Activated naive CD4-positive, alpha-beta T cell treated with anti-CD3 and anti-CD28 coated beads for 36 hours (primary cell): ENCODE measurements around the gene RBMS3. TPM values are rescaled to one million over a fixed set of nuclear protein-coding genes. Genes with fewer than 3 reads are reported as not detected.

ENCODE experiments used
- CTCF ChIA-PET: fragments of 350-600 bp; sonication (Branson Sonifier 250); formaldehyde crosslinking; loops from one replicate; lab custom pipeline; 2021; ENCODE audit warnings: antibody characterized with exemption; lab: Charles Lee
- DNase-seq: peaks from one replicate; pipeline ENCODE4 v3.0.0-alpha.2; 2020
- H3K27ac Mint-ChIP-seq: one replicate; pipeline ENCODE4 v1.8.0; 2021; ENCODE audit warnings: mild to moderate bottlenecking, mixed read lengths
- H3K27me3 Mint-ChIP-seq: one replicate; pipeline ENCODE4 v1.8.0; 2021; ENCODE audit warnings: low read depth, mixed read lengths
- H3K36me3 Mint-ChIP-seq: one replicate; pipeline ENCODE4 v1.8.0; 2021; ENCODE audit warnings: low read depth, mixed read lengths
- H3K4me1 Mint-ChIP-seq: one replicate; pipeline ENCODE4 v1.8.0; 2021; ENCODE audit warnings: low read depth, mixed read lengths
- H3K4me3 Mint-ChIP-seq: one replicate; pipeline ENCODE4 v1.8.0; 2021; ENCODE audit warnings: mild to moderate bottlenecking, moderate library complexity, mixed read lengths
- H3K9me3 Mint-ChIP-seq: one replicate; pipeline ENCODE4 v1.8.0; 2021; ENCODE audit warnings: mixed read lengths
- intact Hi-C: fragments of 100-400 bp; cut with micrococcal nuclease; formaldehyde crosslinking; loops from one replicate; pipeline ENCODE4 v1.15.1; 2023
- total RNA-seq, 2 experiments: library from RNA; stranded (reverse); gene quantifications; one replicate each; pipeline ENCODE4 v1.2.3, GENCODE V29; 2021

The RBMS3 gene
- total RNA-seq, 2 experiments from 2014 or later, result 0.84 to 1.1 TPM

DNA sequence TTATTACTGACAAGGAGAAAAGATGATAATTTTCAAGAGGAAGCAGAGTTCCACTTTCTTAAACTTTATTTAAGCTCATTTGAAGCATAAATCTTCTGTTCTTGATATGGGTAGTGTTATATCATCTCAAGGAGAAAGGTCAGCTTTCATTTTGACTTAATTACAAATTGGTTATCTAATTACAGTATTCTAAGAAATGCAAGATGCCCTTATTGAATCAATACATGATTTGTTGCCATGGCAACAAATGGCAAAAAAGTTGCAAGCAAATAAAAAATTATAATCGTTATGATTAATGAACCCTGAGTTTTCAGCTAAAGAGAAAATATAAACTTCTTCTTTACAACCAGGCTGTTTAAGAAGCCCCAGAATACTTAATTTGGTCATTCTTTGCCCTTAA lies 622.7 kb downstream of the RBMS3 start:
- Mint-ChIP-seq H3K4me1 (no peaks in the 10 kb centered on the region), H3K36me3 (no peaks in the 10 kb centered on the region), H3K27me3 (no peaks in the 10 kb centered on the region), H3K27ac (no peak overlapping the region), H3K4me3 (no peak overlapping the region), H3K9me3 (no peaks in the 10 kb centered on the region)
- no peak for DNase-seq
- CTCF ChIA-PET, result no interaction called here
- intact Hi-C loops, result no loop called here

- no peaks in the 10 kb centered on the region for H3K9me3 Mint-ChIP-seq
- peaks cover 6% of the 10 kb centered on the region for H3K27me3 Mint-ChIP-seq
- H3K4me1 Mint-ChIP-seq, result no peaks in the 10 kb centered on the region
- H3K36me3 Mint-ChIP-seq, result no peaks in the 10 kb centered on the region
- H3K4me3 Mint-ChIP-seq, result no peak overlapping the region
- H3K27ac Mint-ChIP-seq, result no peak overlapping the region
- no peak for DNase-seq
- intact Hi-C loops, result no loop called here
- CTCF ChIA-PET, result interaction anchor here (0.6 kb wide), 1 partner anchor 153 kb away, joined by 4 read pairs; no protein-coding TSS in a partner anchor
These were observed 626.0 kb downstream of the RBMS3 start for GRCh38 chr3:29906906-29907305.

- Mint-ChIP-seq H3K4me3 (no peak overlapping the region), H3K27me3 (peaks cover 11% of the 10 kb centered on the region), H3K27ac (no peak overlapping the region), H3K9me3 (no peaks in the 10 kb centered on the region), H3K36me3 (no peaks in the 10 kb centered on the region), H3K4me1 (no peaks in the 10 kb centered on the region)
- CTCF ChIA-PET, result no interaction called here
- intact Hi-C loops, result no loop called here
- no peak for DNase-seq
These were observed 631.9 kb downstream of the RBMS3 start for GRCh38 chr3:29912600-29913288.

- intact Hi-C loops, result no loop called here
- Mint-ChIP-seq H3K27me3 (peaks cover 14% of the 10 kb centered on the region), H3K4me3 (no peak overlapping the region), H3K9me3 (no peaks in the 10 kb centered on the region), H3K4me1 (no peaks in the 10 kb centered on the region), H3K36me3 (no peaks in the 10 kb centered on the region), H3K27ac (no peak overlapping the region)
- CTCF ChIA-PET, result interaction anchor here (0.7 kb wide), 1 partner anchor 1074 kb away, joined by 3 read pairs; no protein-coding TSS in a partner anchor
- no peak for DNase-seq
These were observed 634.1 kb downstream of the RBMS3 start for GRCh38 chr3:29914861-29915524.

DNA sequence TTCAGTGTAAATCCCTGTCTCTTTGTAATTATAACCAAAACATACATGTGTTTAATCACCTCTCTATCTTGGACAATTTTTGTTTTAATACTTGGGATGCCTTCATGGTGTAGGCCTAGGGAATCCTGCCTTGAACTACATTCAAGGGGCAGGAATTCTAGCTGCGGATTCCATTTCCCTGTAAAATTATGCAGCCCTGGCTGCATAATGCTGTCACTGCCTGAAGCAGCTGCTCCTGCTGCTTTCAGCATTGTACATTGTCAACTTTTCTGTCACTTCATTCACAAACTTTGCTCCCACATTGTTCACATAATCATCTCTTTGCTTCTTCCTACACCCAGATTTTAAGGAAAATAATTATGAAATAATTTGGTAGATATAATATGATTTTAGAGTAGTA lies 638.7 kb downstream of the RBMS3 start:
- Mint-ChIP-seq H3K4me3 (no peak overlapping the region), H3K27me3 (peaks cover 20% of the 10 kb centered on the region), H3K9me3 (no peaks in the 10 kb centered on the region), H3K4me1 (no peaks in the 10 kb centered on the region), H3K27ac (no peak overlapping the region), H3K36me3 (no peaks in the 10 kb centered on the region)
- CTCF ChIA-PET, result no interaction called here
- DNase-seq, result no peak
- intact Hi-C loops, result no loop called here

GRCh38 chr3:29922992-29923746 lies 642.3 kb downstream of the RBMS3 start:
- intact Hi-C loops, result no loop called here
- Mint-ChIP-seq H3K4me1 (no peaks in the 10 kb centered on the region), H3K4me3 (no peak overlapping the region), H3K27me3 (peaks cover 15% of the 10 kb centered on the region), H3K27ac (no peak overlapping the region), H3K9me3 (no peaks in the 10 kb centered on the region), H3K36me3 (no peaks in the 10 kb centered on the region)
- CTCF ChIA-PET, result interaction anchor here (0.5 kb wide), 1 partner anchor 275 kb away, joined by 4 read pairs; no protein-coding TSS in a partner anchor
- DNase-seq, result no peak

GRCh38 chr3:29924783-29925561 lies 644.1 kb downstream of the RBMS3 start:
- intact Hi-C loops, result no loop called here
- Mint-ChIP-seq H3K4me3 (no peak overlapping the region), H3K27ac (no peak overlapping the region), H3K27me3 (peaks cover 9% of the 10 kb centered on the region), H3K9me3 (no peaks in the 10 kb centered on the region), H3K36me3 (no peaks in the 10 kb centered on the region), H3K4me1 (no peaks in the 10 kb centered on the region)
- no peak for DNase-seq
- CTCF ChIA-PET, result no interaction called here

DNA sequence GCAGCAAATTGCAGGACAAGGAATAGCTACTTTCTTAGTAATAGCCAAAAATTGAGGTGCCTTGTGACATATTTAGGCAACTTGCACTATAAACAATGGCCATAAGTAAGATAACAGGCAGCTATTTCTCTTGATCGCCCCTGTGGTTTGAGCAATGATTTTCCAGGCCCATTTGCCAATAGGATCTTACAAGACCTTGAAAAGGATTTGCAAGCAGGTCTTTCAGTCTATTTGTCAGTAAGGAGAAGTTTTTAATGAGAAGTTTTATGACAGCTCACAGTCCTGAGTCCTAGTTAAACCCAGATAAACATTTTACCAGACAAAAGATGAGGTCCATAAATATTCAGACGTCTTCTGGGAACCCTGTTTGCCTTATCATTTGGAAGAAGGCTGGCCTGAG lies 645.5 kb downstream of the RBMS3 start:
- Mint-ChIP-seq H3K27ac (no peak overlapping the region), H3K9me3 (no peaks in the 10 kb centered on the region), H3K36me3 (no peaks in the 10 kb centered on the region), H3K4me3 (no peak overlapping the region), H3K27me3 (peaks cover 11% of the 10 kb centered on the region), H3K4me1 (no peaks in the 10 kb centered on the region)
- no peak for DNase-seq
- intact Hi-C loops, result no loop called here
- CTCF ChIA-PET, result no interaction called here

DNA sequence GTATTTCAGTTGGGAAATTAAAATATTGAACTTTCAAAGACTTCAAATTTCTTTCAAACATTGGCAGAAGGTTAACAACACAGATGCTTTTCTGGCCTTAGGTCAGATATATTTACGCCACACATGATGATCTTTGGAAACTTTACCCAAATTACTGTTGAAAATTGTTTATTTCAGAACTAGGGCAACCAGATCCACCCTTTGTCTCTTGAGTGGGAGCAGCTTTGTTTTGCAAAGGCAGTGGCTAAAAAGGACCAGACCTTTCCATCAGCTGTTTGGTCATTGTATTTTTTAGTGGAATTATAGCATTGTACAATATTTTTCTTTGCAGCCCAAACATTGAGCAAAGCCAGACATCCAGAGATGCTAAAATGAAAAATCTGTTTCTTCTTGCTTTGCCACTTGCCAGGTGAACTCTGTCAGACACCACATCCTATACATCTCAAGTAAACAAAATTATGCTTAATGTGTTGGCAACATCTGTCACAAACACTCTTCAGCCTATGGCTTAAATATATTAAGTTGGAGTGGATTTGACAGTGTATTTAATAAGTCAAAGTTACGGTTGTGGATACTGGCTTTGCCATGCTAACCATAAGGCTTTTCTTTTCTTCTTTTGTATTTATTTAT lies 651.9 kb downstream of the RBMS3 start:
- no peaks in the 10 kb centered on the region for H3K9me3 Mint-ChIP-seq

DNA sequence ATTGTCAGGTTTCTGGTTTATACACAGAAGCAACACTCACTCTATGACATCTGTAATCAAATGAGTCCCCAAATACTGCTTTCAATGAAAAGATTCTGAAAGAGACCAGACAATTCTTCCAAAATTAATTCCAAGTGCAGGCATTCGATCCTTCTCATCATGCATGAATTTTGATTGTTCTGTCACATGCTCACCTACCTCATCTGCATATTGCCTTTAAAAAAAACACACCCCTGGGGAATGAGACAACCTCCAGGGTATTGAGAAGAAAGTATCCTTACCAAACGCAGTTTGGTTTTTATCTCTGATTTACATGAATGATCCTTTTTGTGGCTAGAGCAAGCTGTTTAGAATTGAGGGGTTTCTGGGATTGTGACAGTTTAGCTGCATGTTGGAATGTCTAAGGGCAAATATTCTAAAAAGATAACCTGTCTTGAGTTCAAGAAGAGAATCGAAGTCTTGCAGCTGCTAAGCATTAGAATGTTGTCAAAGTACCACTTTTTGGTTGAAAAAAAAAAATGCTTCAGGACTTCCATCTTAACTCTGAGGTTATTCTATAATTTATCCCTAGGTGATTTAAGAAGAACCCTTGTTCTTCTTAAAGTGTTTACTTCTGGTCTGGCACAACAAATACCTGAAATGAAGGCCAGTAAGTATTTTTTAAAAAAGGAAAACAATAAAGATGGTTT lies 653.1 kb downstream of the RBMS3 start:
- intact Hi-C loops, result no loop called here
- DNase-seq, result no peak
- peaks cover 5% of the 10 kb centered on the region for H3K4me1 Mint-ChIP-seq
- H3K36me3 Mint-ChIP-seq, result no peaks in the 10 kb centered on the region
- H3K4me3 Mint-ChIP-seq, result no peak overlapping the region
- H3K9me3 Mint-ChIP-seq, result no peaks in the 10 kb centered on the region
- peaks cover 22% of the 10 kb centered on the region for H3K27me3 Mint-ChIP-seq
- CTCF ChIA-PET, result no interaction called here
- no peak overlapping the region for H3K27ac Mint-ChIP-seq

More for the DNA sequence above, 651.9 kb downstream of the RBMS3 start:
- CTCF ChIA-PET, result no interaction called here
- Mint-ChIP-seq H3K36me3 (no peaks in the 10 kb centered on the region), H3K4me1 (peaks cover 5% of the 10 kb centered on the region), H3K27me3 (peaks cover 22% of the 10 kb centered on the region), H3K27ac (no peak overlapping the region), H3K4me3 (no peak overlapping the region)
- DNase-seq, result no peak
- intact Hi-C loops, result no loop called here

GRCh38 chr3:29934751-29935150 lies 653.9 kb downstream of the RBMS3 start:
- H3K4me1 Mint-ChIP-seq, result peaks cover 5% of the 10 kb centered on the region
- no peak overlapping the region for H3K4me3 Mint-ChIP-seq
- H3K36me3 Mint-ChIP-seq, result no peaks in the 10 kb centered on the region
- intact Hi-C loops, result loop anchor here (5.0 kb wide), 1 partner anchor 252 kb away; no protein-coding TSS in a partner anchor
- H3K9me3 Mint-ChIP-seq, result no peaks in the 10 kb centered on the region
- no peak overlapping the region for H3K27ac Mint-ChIP-seq
- H3K27me3 Mint-ChIP-seq, result peaks cover 22% of the 10 kb centered on the region
- no peak for DNase-seq
- CTCF ChIA-PET, result no interaction called here
